ENCODE results near the gene ABCA13. TPM values are rescaled to one million over a fixed set of nuclear protein-coding genes. Genes with fewer than 3 reads are reported as not detected.

Gene ABCA13
- total RNA-seq, 3 donors from 2014 or later (not counting 1 experiment from before 2014, with no cell fraction given) = 0.05 to 0.09 TPM; not detected in 1

DNA sequence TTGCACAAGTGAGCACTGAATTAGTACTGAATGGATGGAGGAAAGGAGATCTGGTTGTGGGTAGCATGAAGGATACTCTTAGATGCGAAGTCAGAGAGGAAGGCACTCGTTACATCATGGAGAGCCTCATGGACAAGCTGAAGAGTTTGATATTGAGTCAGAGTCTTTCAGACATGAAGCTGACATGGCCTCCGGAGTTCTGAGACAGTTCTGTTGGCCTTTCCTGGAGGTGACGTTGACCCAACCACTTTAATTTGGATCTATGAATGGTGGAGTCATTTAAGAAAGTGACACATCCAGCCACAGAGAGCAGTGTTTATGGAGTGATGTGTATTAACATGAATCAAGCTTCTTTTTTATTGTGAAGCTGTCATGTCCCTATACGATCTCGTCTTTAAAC lies 466.8 kb downstream of the ABCA13 start:
- Histone ChIP-seq H3K4me3 (ENCODE audit: low read length) (no peak overlapping the region), H3K4me1 (ENCODE audit: control insufficient read depth, insufficient read depth, low read length) (no peaks in the 10 kb centered on the region), H3K27ac (ENCODE audit: low read length) (no peak overlapping the region), H3K9me3 (ENCODE audit: control insufficient read depth, insufficient read depth, low read length) (no peaks in the 10 kb centered on the region), H3K27me3 (ENCODE audit: control insufficient read depth, insufficient read depth, low read length) (no peaks in the 10 kb centered on the region), H3K36me3 (ENCODE audit: control insufficient read depth, insufficient read depth, low read length) (no peaks in the 10 kb centered on the region)
- no peaks in the 10 kb centered on the region for H3K36me3 Mint-ChIP-seq
- WGBS (ENCODE audit: insufficient coverage) = 80% methylated on average over 6 of the region's 6 CpGs
- peaks cover 0 to 9% of the 10 kb centered on the region in 2 donors for H3K4me1 Mint-ChIP-seq
- TF ChIP-seq, protein P1, sequence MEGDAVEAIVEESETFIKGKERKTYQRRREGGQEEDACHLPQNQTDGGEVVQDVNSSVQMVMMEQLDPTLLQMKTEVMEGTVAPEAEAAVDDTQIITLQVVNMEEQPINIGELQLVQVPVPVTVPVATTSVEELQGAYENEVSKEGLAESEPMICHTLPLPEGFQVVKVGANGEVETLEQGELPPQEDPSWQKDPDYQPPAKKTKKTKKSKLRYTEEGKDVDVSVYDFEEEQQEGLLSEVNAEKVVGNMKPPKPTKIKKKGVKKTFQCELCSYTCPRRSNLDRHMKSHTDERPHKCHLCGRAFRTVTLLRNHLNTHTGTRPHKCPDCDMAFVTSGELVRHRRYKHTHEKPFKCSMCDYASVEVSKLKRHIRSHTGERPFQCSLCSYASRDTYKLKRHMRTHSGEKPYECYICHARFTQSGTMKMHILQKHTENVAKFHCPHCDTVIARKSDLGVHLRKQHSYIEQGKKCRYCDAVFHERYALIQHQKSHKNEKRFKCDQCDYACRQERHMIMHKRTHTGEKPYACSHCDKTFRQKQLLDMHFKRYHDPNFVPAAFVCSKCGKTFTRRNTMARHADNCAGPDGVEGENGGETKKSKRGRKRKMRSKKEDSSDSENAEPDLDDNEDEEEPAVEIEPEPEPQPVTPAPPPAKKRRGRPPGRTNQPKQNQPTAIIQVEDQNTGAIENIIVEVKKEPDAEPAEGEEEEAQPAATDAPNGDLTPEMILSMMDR (IDR thresholded peaks at IDR 0.05) = no peak
- H3K9me3 Mint-ChIP-seq = peaks cover 3 to 4% of the 10 kb centered on the region in 2 donors
- no peak overlapping the region for H3K27ac Mint-ChIP-seq
- H3K4me3 Mint-ChIP-seq = no peak overlapping the region
- no peaks in the 10 kb centered on the region for H3K27me3 Mint-ChIP-seq (ENCODE audit: low read depth in 2 of 2)
- intact Hi-C loops (cut with micrococcal nuclease) = no loop called here
- DNase-seq (no peak), ATAC-seq (peak in 1 of 3 donors; percentile 24)

DNA sequence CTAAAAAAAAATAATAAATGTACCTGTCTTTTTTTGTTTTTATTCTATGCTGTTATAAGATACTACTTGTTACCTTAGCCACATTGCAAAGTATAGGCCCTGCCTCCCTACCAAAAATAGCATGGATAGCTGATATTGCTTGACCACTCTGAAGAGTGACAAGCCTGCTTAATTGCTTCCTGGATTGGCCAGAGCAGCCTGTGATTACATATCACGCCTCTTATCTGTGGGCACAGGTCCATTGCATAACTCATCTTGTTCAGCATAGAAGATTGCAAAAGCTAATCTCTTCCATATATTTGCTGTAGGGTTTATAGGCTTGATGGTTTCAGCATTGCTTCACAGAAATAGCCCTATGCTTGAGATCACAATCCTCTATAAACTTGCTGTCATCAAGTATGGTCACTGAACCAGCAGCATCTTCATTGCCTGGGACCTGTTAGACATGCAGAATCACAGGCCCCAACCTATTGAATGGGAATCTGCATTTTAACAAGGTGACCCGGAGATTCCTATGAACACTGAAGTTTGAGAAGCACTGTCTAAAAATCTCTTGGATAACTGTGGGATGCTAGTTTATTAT lies 472.3 kb downstream of the ABCA13 start:
- 79% methylated on average over 2 of the region's 2 CpGs for WGBS (ENCODE audit: insufficient coverage)
- H3K4me1 Mint-ChIP-seq = no peaks in the 10 kb centered on the region
- no peak overlapping the region for H3K27ac Mint-ChIP-seq
- no peaks in the 10 kb centered on the region for H3K36me3 Mint-ChIP-seq
- TF ChIP-seq, protein P1 (IDR thresholded peaks at IDR 0.05) = no peak
- peaks cover 4% of the 10 kb centered on the region in 2 donors for H3K9me3 Mint-ChIP-seq
- no peaks in the 10 kb centered on the region for H3K27me3 ChIP-seq (ENCODE audit: control insufficient read depth, insufficient read depth, low read length)
- intact Hi-C loops (cut with micrococcal nuclease) = no loop called here
- no peaks in the 10 kb centered on the region for H3K36me3 ChIP-seq (ENCODE audit: control insufficient read depth, insufficient read depth, low read length)
- no peaks in the 10 kb centered on the region for H3K27me3 Mint-ChIP-seq (ENCODE audit: low read depth in 2 of 2)
- H3K4me3 Mint-ChIP-seq = no peak overlapping the region
- ATAC-seq (no peak), DNase-seq (no peak)
- H3K9me3 ChIP-seq (ENCODE audit: control insufficient read depth, insufficient read depth, low read length) = no peaks in the 10 kb centered on the region
- no peak overlapping the region for H3K27ac ChIP-seq (ENCODE audit: low read length)
- H3K4me1 ChIP-seq (ENCODE audit: control insufficient read depth, insufficient read depth, low read length) = no peaks in the 10 kb centered on the region
- no peak overlapping the region for H3K4me3 ChIP-seq (ENCODE audit: low read length)

DNA sequence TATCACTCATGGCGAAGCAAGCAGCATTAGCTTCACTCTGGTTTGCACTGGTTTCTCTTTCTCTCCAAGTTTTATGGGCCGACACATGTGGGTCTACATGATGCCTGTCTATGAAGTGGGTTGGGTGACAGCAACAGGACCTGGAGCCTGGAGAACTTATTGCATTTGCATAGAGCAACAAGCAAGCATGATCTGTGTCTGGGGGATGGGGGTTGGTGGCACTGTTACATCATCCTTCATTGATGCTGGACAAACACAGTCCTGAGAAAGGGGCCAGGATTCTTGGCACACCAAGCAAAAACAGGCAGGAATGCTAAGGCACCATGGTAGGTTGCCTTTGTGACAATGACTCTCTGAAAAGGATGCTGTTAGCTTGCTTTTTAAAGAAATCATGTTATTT lies 486.9 kb downstream of the ABCA13 start:
- Mint-ChIP-seq H3K4me1 (no peaks in the 10 kb centered on the region), H3K36me3 (no peaks in the 10 kb centered on the region), H3K27ac (no peak overlapping the region), H3K4me3 (no peak overlapping the region), H3K9me3 (peaks cover 12 to 19% of the 10 kb centered on the region in 2 donors), H3K27me3 (ENCODE audit: low read depth in 2 of 2) (no peaks in the 10 kb centered on the region)
- Histone ChIP-seq H3K27me3 (ENCODE audit: control insufficient read depth, insufficient read depth, low read length) (no peaks in the 10 kb centered on the region), H3K9me3 (ENCODE audit: control insufficient read depth, insufficient read depth, low read length) (peaks cover 3% of the 10 kb centered on the region), H3K4me1 (ENCODE audit: control insufficient read depth, insufficient read depth, low read length) (no peaks in the 10 kb centered on the region), H3K27ac (ENCODE audit: low read length) (no peak overlapping the region), H3K4me3 (ENCODE audit: low read length) (no peak overlapping the region), H3K36me3 (ENCODE audit: control insufficient read depth, insufficient read depth, low read length) (no peaks in the 10 kb centered on the region)
- 89% methylated on average over 2 of the region's 2 CpGs for WGBS (ENCODE audit: insufficient coverage)
- no peak for DNase-seq
- TF ChIP-seq, protein P1 (IDR thresholded peaks at IDR 0.05) = no peak
- intact Hi-C loops (cut with micrococcal nuclease) = no loop called here
- ATAC-seq = no peak

DNA sequence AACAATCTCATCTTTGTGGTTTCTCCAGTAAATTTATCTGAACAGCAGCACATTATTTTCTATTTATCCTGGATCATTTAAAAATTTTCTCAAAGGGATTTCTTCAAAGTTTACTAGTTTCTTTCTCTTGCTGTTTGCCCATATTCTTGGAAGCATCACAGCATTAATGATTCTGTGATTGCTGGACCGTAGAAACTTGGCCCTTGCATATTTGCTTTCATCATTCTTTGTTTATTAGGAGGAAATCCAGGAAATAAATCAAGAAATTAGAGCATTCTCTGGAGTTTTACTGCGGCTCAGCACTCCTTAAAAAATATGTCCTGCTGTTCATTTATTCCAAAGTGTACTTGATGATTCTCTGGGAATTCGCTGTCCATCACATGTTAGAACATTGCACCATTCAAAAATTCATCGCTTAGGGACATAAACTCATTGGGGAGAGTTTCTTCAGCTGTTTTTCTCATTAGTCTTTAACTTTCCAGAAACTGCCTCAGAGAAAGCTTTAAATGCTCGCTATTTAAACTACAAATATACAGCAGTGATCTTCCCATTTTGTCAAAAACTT lies 489.1 kb downstream of the ABCA13 start:
- Mint-ChIP-seq H3K9me3 (peaks cover 5 to 9% of the 10 kb centered on the region in 2 donors), H3K36me3 (no peaks in the 10 kb centered on the region), H3K27ac (no peak overlapping the region), H3K4me3 (no peak overlapping the region), H3K4me1 (no peaks in the 10 kb centered on the region), H3K27me3 (ENCODE audit: low read depth in 2 of 2) (no peaks in the 10 kb centered on the region)
- no peaks in the 10 kb centered on the region for H3K36me3 ChIP-seq (ENCODE audit: control insufficient read depth, insufficient read depth, low read length)
- H3K4me1 ChIP-seq (ENCODE audit: control insufficient read depth, insufficient read depth, low read length) = no peaks in the 10 kb centered on the region
- 87% methylated on average over 4 of the region's 5 CpGs for WGBS (ENCODE audit: insufficient coverage)
- no peak overlapping the region for H3K4me3 ChIP-seq (ENCODE audit: low read length)
- TF ChIP-seq, protein P1 (IDR thresholded peaks at IDR 0.05) = no peak
- no peak for DNase-seq
- ATAC-seq = no peak
- peaks cover 5% of the 10 kb centered on the region for H3K9me3 ChIP-seq (ENCODE audit: control insufficient read depth, insufficient read depth, low read length)
- no peaks in the 10 kb centered on the region for H3K27me3 ChIP-seq (ENCODE audit: control insufficient read depth, insufficient read depth, low read length)
- intact Hi-C loops (cut with micrococcal nuclease) = no loop called here
- no peak overlapping the region for H3K27ac ChIP-seq (ENCODE audit: low read length)

Measured in natural killer cell (primary cell).